ENCODE data around the gene CNTNAP5. TPM values are rescaled to one million over a fixed set of nuclear protein-coding genes. Genes with fewer than 3 reads are reported as not detected.

Gene CNTNAP5
- total RNA-seq, 1 donor from 2014 or later = not detected

DNA sequence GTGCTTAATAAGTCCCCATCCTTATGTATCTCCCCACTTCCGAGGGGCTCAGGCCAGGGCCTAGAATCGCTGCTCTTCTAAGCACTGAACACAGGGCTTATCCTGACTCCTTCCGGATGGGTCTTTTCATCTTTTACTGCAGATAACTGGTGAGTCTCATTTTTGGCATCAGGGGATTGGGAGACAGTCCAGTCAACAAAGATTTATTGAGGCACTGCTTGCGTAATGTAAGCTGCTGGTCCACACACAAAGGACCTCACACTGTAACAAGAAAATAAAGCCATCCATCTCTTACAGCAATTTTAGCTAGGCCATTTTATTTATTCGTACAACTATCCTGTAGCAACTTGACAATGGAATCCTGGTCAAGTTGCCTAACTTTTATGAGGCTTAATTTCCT is 600.5 kb downstream of the CNTNAP5 start:
- Mint-ChIP-seq H3K27me3 (ENCODE audit: unreplicated experiment) (no peaks in the 10 kb centered on the region), H3K4me3 (ENCODE audit: unreplicated experiment) (no peak overlapping the region), H3K27ac (ENCODE audit: unreplicated experiment) (no peak overlapping the region), H3K9me3 (ENCODE audit: unreplicated experiment) (peaks cover 41% of the 10 kb centered on the region), H3K36me3 (ENCODE audit: unreplicated experiment) (no peaks in the 10 kb centered on the region), H3K4me1 (ENCODE audit: unreplicated experiment) (no peaks in the 10 kb centered on the region)
- DNase-seq (ENCODE audit: extremely low spot score, unreplicated experiment) = no peak
- TF ChIP-seq, protein P1, sequence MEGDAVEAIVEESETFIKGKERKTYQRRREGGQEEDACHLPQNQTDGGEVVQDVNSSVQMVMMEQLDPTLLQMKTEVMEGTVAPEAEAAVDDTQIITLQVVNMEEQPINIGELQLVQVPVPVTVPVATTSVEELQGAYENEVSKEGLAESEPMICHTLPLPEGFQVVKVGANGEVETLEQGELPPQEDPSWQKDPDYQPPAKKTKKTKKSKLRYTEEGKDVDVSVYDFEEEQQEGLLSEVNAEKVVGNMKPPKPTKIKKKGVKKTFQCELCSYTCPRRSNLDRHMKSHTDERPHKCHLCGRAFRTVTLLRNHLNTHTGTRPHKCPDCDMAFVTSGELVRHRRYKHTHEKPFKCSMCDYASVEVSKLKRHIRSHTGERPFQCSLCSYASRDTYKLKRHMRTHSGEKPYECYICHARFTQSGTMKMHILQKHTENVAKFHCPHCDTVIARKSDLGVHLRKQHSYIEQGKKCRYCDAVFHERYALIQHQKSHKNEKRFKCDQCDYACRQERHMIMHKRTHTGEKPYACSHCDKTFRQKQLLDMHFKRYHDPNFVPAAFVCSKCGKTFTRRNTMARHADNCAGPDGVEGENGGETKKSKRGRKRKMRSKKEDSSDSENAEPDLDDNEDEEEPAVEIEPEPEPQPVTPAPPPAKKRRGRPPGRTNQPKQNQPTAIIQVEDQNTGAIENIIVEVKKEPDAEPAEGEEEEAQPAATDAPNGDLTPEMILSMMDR (IDR thresholded peaks at IDR 0.05) = no peak

DNA sequence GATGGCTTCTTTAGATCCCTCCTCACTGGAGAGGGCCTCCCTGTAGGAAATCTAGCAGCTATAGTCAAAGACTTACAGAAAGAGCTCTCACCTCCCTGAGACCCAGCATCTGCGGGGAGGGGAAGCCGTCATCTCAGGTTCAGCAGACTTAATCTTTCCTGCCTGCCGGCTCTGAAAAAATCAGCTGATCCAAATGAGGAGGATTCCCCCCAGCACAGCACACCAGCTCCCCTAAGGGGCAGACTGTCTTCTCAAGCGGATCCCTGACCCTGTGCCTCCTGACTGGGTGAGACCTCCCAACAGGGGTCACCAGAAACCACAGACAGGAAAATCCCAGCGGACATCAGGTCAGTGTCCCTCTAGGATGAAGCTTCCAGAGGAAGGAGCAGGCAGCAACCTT is 601.9 kb downstream of the CNTNAP5 start:
- H3K36me3 Mint-ChIP-seq (ENCODE audit: unreplicated experiment) = no peaks in the 10 kb centered on the region
- H3K4me3 Mint-ChIP-seq (ENCODE audit: unreplicated experiment) = no peak overlapping the region
- peaks cover 50% of the 10 kb centered on the region for H3K9me3 Mint-ChIP-seq (ENCODE audit: unreplicated experiment)
- no peaks in the 10 kb centered on the region for H3K27me3 Mint-ChIP-seq (ENCODE audit: unreplicated experiment)
- H3K4me1 Mint-ChIP-seq (ENCODE audit: unreplicated experiment) = no peaks in the 10 kb centered on the region
- no peak overlapping the region for H3K27ac Mint-ChIP-seq (ENCODE audit: unreplicated experiment)
- TF ChIP-seq, protein P1 (IDR thresholded peaks at IDR 0.05) = no peak
- DNase-seq (ENCODE audit: extremely low spot score, unreplicated experiment) = no peak

DNA sequence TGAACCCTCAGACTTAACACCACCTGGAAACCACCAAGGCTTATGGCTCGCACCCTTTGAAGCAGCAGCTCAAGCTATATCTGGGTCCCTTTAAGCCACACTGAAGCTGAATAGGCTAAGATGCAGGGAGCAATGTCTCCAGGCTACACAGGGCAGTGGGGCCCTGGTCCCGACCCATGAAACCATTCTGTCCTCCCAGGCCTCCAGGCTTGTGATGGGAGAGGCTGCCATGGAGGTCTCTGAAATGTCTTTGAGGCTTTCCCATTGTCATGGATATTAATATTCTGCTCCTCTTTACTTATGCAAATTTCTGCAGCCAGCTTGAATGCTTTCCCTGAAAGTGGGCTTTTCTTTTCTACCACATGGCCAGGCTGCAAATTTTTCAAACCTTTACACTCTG is 608.7 kb downstream of the CNTNAP5 start:
- no peak for DNase-seq (ENCODE audit: extremely low spot score, unreplicated experiment)
- Mint-ChIP-seq H3K27ac (ENCODE audit: unreplicated experiment) (no peak overlapping the region), H3K4me1 (ENCODE audit: unreplicated experiment) (no peaks in the 10 kb centered on the region), H3K27me3 (ENCODE audit: unreplicated experiment) (no peaks in the 10 kb centered on the region), H3K4me3 (ENCODE audit: unreplicated experiment) (no peak overlapping the region), H3K9me3 (ENCODE audit: unreplicated experiment) (peaks cover 36% of the 10 kb centered on the region), H3K36me3 (ENCODE audit: unreplicated experiment) (no peaks in the 10 kb centered on the region)
- TF ChIP-seq, protein P1 (IDR thresholded peaks at IDR 0.05) = no peak

DNA sequence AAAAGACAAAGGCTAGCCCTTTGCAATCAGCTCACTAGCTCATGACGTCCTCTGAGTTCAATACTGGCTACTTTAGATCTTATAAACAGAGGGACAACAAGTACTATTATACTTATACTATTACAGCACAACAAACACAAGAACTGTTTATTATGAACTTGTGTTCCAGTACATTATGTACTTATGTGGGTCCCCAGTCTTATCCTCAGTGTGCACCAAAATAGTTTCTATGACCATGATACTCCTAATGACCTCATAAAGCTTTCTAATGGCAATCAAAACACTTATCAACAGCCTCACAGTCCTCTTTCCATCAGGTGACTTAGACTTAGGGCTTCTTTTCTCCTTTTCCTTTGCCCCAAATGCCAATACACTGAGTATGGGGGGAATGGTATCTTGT is 614.4 kb downstream of the CNTNAP5 start:
- no peaks in the 10 kb centered on the region for H3K4me1 Mint-ChIP-seq (ENCODE audit: unreplicated experiment)
- H3K4me3 Mint-ChIP-seq (ENCODE audit: unreplicated experiment) = no peak overlapping the region
- H3K27me3 Mint-ChIP-seq (ENCODE audit: unreplicated experiment) = no peaks in the 10 kb centered on the region
- H3K36me3 Mint-ChIP-seq (ENCODE audit: unreplicated experiment) = no peaks in the 10 kb centered on the region
- DNase-seq (ENCODE audit: extremely low spot score, unreplicated experiment) = no peak
- TF ChIP-seq, protein P1 (IDR thresholded peaks at IDR 0.05) = no peak
- no peak overlapping the region for H3K27ac Mint-ChIP-seq (ENCODE audit: unreplicated experiment)
- peaks cover 38% of the 10 kb centered on the region for H3K9me3 Mint-ChIP-seq (ENCODE audit: unreplicated experiment)

DNA sequence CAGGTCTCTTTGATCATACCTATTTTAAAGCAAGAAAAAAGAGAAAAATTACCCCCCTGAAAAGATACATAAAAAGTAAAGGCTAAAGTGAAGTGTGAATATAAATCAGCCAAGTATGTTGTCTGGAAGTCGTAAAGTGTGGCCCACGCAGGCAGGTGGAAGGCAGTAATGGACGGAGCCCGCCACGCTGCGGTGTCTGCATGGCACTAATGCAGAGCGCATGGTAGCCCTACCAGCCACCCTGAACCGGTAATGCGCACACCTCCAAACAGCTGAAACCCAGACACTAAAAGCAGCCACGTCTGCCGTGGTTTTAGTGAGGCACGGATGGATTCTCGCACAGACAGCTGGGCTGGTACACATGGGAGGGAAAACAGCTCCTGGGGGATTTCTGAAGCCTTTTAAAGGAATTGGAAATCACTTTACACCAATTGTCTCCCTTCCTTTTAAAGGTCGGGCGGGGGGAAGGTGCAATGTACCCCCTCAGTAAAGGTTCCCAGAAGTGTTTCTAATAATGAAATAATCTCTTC is 615.2 kb downstream of the CNTNAP5 start:
- TF ChIP-seq, protein P1 (IDR thresholded peaks at IDR 0.05) = no peak
- no peaks in the 10 kb centered on the region for H3K27me3 Mint-ChIP-seq (ENCODE audit: unreplicated experiment)
- DNase-seq (ENCODE audit: extremely low spot score, unreplicated experiment) = no peak
- H3K36me3 Mint-ChIP-seq (ENCODE audit: unreplicated experiment) = no peaks in the 10 kb centered on the region
- H3K27ac Mint-ChIP-seq (ENCODE audit: unreplicated experiment) = no peak overlapping the region
- H3K4me3 Mint-ChIP-seq (ENCODE audit: unreplicated experiment) = no peak overlapping the region
- H3K9me3 Mint-ChIP-seq (ENCODE audit: unreplicated experiment) = peaks cover 38% of the 10 kb centered on the region
- H3K4me1 Mint-ChIP-seq (ENCODE audit: unreplicated experiment) = no peaks in the 10 kb centered on the region
